Mesenchymal stem cell (in vitro differentiated cells and primary cell): ENCODE data around the gene NRP1.

ENCODE experiments used
- DNase-seq: peaks from one replicate; pipeline ENCODE4 v3.0.0-alpha.2; 2013
- H2AFZ ChIP-seq: one replicate; pipeline ENCODE4 v1.6.1; 2013; ENCODE audit warnings: low read depth, mild to moderate bottlenecking, control low read depth, inconsistent platforms, low read length, moderate library complexity
- H2AK5ac ChIP-seq: 2 replicates; pipeline ENCODE4 v1.6.1; 2013; ENCODE audit warnings: low read length, moderate library complexity, mild to moderate bottlenecking, inconsistent platforms; ENCODE audit not compliant: severe bottlenecking
- H2BK120ac ChIP-seq: one replicate; pipeline ENCODE4 v1.6.1; 2013; ENCODE audit warnings: low read depth, mild to moderate bottlenecking, inconsistent platforms, low read length, moderate library complexity
- H2BK12ac ChIP-seq, 2 experiments: one replicate each; pipeline ENCODE4 v1.6.1; 2013; ENCODE audit warnings: inconsistent platforms in 2 of 2, low read length in 2 of 2, mild to moderate bottlenecking in 2 of 2, moderate library complexity in 2 of 2, control low read depth in 1 of 2
- H2BK15ac ChIP-seq: one replicate; pipeline ENCODE4 v1.6.1; 2013; ENCODE audit warnings: mild to moderate bottlenecking, low read depth, inconsistent platforms; ENCODE audit not compliant: poor library complexity, severe bottlenecking
- H2BK5ac ChIP-seq: 2 replicates; pipeline ENCODE4 v1.6.1; 2013; ENCODE audit warnings: low read depth, mild to moderate bottlenecking, low read length, control low read depth, inconsistent platforms; ENCODE audit not compliant: poor library complexity, severe bottlenecking
- H3K14ac ChIP-seq, 2 experiments: one replicate each; pipeline ENCODE4 v1.6.1; 2013; ENCODE audit warnings: inconsistent platforms in 2 of 2, low read length in 2 of 2, control low read depth in 1 of 2, mild to moderate bottlenecking in 1 of 2, moderate library complexity in 1 of 2
- H3K18ac ChIP-seq, 2 experiments: one replicate each; pipeline ENCODE4 v1.6.1; 2013; ENCODE audit warnings: inconsistent platforms in 2 of 2, low read length in 2 of 2, control low read depth in 1 of 2, low read depth in 1 of 2, mild to moderate bottlenecking in 1 of 2
- H3K23ac ChIP-seq, 2 experiments: one replicate each; pipeline ENCODE4 v1.6.1; 2013; ENCODE audit warnings: inconsistent platforms in 2 of 2, low read length in 2 of 2, mild to moderate bottlenecking in 2 of 2, moderate library complexity in 2 of 2, control low read depth in 1 of 2
- H3K27ac ChIP-seq: 2 replicates; pipeline ENCODE4 v1.5.1; 2013; ENCODE audit warnings: mild to moderate bottlenecking, moderate library complexity, low read length, control low read depth, inconsistent platforms; ENCODE audit not compliant: poor library complexity, severe bottlenecking
- H3K27me3 ChIP-seq, 2 experiments: 2 replicates each; pipeline versions ENCODE4 v1.6.1 to v1.7.0; 2013; ENCODE audit warnings: low read length in 2 of 2, mild to moderate bottlenecking in 2 of 2, moderate library complexity in 2 of 2, control low read depth in 1 of 2, inconsistent platforms in 1 of 2; ENCODE audit not compliant: control insufficient read depth in 1 of 2, insufficient read depth in 1 of 2
- H3K36me3 ChIP-seq, 2 experiments: 2 replicates each; pipeline versions ENCODE4 v1.6.1 to v1.7.0; 2013; ENCODE audit warnings: low read length in 2 of 2, control low read depth in 1 of 2, inconsistent platforms in 1 of 2, low read depth in 1 of 2, mild to moderate bottlenecking in 1 of 2; ENCODE audit not compliant: insufficient read depth in 2 of 2, control insufficient read depth in 1 of 2
- H3K4ac ChIP-seq, 2 experiments: one replicate each; pipeline ENCODE4 v1.6.1; 2013; ENCODE audit warnings: inconsistent platforms in 2 of 2, low read length in 2 of 2, mild to moderate bottlenecking in 2 of 2, moderate library complexity in 2 of 2, control low read depth in 1 of 2, low read depth in 1 of 2
- H3K4me1 ChIP-seq: 2 replicates; pipeline ENCODE4 v1.6.1; 2013; ENCODE audit warnings: low read depth, low read length, control low read depth; ENCODE audit not compliant: control insufficient read depth, insufficient read depth
- H3K4me2 ChIP-seq: 2 replicates; pipeline ENCODE4 v1.6.1; 2013; ENCODE audit warnings: low read length, mild to moderate bottlenecking, inconsistent platforms; ENCODE audit not compliant: poor library complexity, severe bottlenecking
- H3K4me3 ChIP-seq, 2 experiments: 2 replicates each; pipeline versions ENCODE4 v1.5.1 to v1.7.0; 2013; ENCODE audit warnings: low read length in 2 of 2, mild to moderate bottlenecking in 2 of 2, control low read depth in 1 of 2, low read depth in 1 of 2; ENCODE audit not compliant: insufficient read depth in 1 of 2
- H3K79me1 ChIP-seq: replicated peaks from 2 replicates; pipeline ENCODE4 v1.6.1; 2013; ENCODE audit warnings: mild to moderate bottlenecking, control low read depth, low read length, inconsistent platforms; ENCODE audit not compliant: poor library complexity, severe bottlenecking
- H3K9ac ChIP-seq: 2 replicates; pipeline ENCODE4 v1.7.0; 2013; ENCODE audit warnings: mild to moderate bottlenecking, low read length, moderate library complexity
- H3K9me3 ChIP-seq: 2 replicates; pipeline ENCODE4 v1.7.0; 2013; ENCODE audit warnings: mild to moderate bottlenecking, low read length; ENCODE audit not compliant: control insufficient read depth
- H4K8ac ChIP-seq: one replicate; pipeline ENCODE4 v1.6.1; 2013; ENCODE audit warnings: inconsistent platforms, mild to moderate bottlenecking, low read length, moderate library complexity
- H4K91ac ChIP-seq: one replicate; pipeline ENCODE4 v1.6.1; 2013; ENCODE audit warnings: mild to moderate bottlenecking, low read length, inconsistent platforms
- WGBS: methylation state at CpG from one replicate; pipeline ENCODE4 v1.1.7; 2013; ENCODE audit warnings: mixed read lengths; 5-methylcytosine and 5-hydroxymethylcytosine counted together

NRP1 gene

DNA sequence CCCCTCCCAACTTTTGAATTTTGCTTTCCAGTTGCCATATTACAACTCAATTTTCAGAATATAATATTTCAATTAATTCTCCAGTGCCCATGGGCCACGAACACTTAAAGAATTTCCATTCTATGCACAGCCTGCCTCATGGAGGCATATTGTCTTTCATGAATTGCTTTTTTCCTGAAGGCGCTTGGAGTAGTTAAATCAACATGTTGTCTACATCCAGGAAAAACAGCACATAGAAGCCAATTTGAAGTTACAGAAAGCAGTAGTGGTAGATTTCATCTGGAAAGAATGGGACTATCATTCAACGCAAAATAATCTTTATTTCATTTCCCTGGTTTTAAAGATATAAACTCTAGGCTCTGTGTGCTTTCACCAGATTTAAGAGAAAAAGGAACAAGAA, 106.0 kb downstream of the NRP1 start:
- peaks cover 21 to 64% of the 10 kb centered on the region in 2 experiments for H3K36me3 ChIP-seq
- H3K4ac ChIP-seq = no peak overlapping the region
- H2BK5ac ChIP-seq = no peak overlapping the region
- peaks cover 12% of the 10 kb centered on the region for H3K79me1 ChIP-seq
- H3K27me3 ChIP-seq = no peaks in the 10 kb centered on the region
- no peak for DNase-seq
- H4K91ac ChIP-seq = no peak overlapping the region
- WGBS = 82% methylated on average over 1 of the region's 3 CpGs
- H2BK120ac ChIP-seq = no peak overlapping the region
- no peak overlapping the region for H3K27ac ChIP-seq
- no peak overlapping the region for H3K18ac ChIP-seq
- no peak overlapping the region for H3K4me3 ChIP-seq
- H3K4me1 ChIP-seq = peaks cover 4% of the 10 kb centered on the region
- no peak overlapping the region for H2BK15ac ChIP-seq
- H4K8ac ChIP-seq = no peak overlapping the region
- no peak overlapping the region for H3K23ac ChIP-seq
- H3K4me2 ChIP-seq = no peak overlapping the region
- no peak overlapping the region for H2AFZ ChIP-seq
- no peak overlapping the region for H2BK12ac ChIP-seq
- H3K9me3 ChIP-seq = no peaks in the 10 kb centered on the region
- H2AK5ac ChIP-seq = no peak overlapping the region
- H3K9ac ChIP-seq = peak overlapping the region; percentile 57
- no peak overlapping the region for H3K14ac ChIP-seq

DNA sequence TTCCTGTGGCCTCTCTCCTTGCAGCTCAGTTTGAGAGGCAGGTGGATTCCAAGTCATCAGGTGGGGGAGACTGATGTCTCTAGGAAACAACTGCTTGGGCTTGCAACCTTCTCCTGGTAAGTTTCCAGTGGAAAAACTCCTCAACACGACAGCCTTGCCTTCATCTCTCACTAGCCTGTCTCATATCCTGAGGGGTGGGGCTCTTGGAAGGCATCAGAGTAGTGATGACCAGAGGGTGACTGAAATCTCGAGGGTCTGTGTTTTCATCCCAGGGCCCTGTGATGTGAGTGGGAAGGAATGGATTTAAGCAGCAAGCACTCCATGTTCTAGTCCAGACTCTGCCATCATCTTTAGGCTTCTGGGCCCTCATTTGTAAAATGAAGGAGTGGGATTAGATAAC, 107.0 kb downstream of the NRP1 start:
- no peak overlapping the region for H3K4ac ChIP-seq
- no peak overlapping the region for H3K14ac ChIP-seq
- no peaks in the 10 kb centered on the region for H3K27me3 ChIP-seq
- H3K9me3 ChIP-seq = no peaks in the 10 kb centered on the region
- H2BK5ac ChIP-seq = no peak overlapping the region
- H3K9ac ChIP-seq = peak overlapping the region; percentile 57
- no peak overlapping the region for H4K91ac ChIP-seq
- H3K4me2 ChIP-seq = no peak overlapping the region
- no peak overlapping the region for H2BK12ac ChIP-seq
- H3K79me1 ChIP-seq = peaks cover 8% of the 10 kb centered on the region
- 88% methylated on average over 1 of the region's 2 CpGs for WGBS
- H2BK120ac ChIP-seq = no peak overlapping the region
- H3K23ac ChIP-seq = no peak overlapping the region
- H2AK5ac ChIP-seq = no peak overlapping the region
- no peak overlapping the region for H4K8ac ChIP-seq
- peaks cover 6% of the 10 kb centered on the region for H3K4me1 ChIP-seq
- no peak overlapping the region for H2AFZ ChIP-seq
- no peak overlapping the region for H3K27ac ChIP-seq
- no peak overlapping the region for H3K4me3 ChIP-seq
- peaks cover 30 to 65% of the 10 kb centered on the region in 2 experiments for H3K36me3 ChIP-seq
- DNase-seq = no peak
- no peak overlapping the region for H3K18ac ChIP-seq
- H2BK15ac ChIP-seq = no peak overlapping the region

DNA sequence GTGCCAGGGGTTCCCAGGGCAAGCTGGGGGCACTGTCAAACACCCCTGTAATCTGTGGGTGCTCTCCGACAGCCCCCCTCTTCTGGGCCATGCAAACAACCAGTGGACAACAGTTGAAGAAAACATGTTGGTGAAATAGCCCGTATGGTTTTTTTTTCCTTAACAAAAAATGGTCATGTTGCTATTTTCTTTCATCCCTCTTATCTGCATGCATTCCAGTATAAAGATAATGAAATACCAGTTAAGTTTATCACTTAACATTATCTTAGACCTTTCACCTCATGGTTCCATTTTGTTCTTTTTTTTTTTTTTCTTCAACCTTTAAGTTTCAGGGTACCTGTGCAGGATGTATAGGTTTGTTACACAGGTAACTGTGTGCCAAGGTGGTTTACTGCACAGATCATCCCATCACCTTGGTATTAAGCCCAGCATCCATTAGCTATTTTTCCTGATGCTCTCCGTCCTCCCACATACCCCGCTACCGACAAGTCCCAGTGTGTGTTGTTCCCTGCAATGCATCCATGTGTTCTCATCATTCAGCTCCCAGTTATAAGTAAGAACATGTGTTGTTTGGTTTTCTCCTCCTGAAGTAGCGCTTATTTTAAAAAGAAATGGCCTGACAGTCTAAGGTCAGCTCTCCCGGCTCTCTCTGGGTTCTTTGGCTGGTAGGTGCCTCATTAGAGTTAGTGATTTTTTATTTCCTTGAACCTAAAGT, 110.1 kb downstream of the NRP1 start:
- H3K18ac ChIP-seq = no peak overlapping the region
- H3K23ac ChIP-seq = no peak overlapping the region
- H2BK5ac ChIP-seq = peak overlapping the region; percentile 63
- H3K14ac ChIP-seq = no peak overlapping the region
- H2AFZ ChIP-seq = no peak overlapping the region
- peaks cover 6% of the 10 kb centered on the region for H3K4me1 ChIP-seq
- H3K9me3 ChIP-seq = no peaks in the 10 kb centered on the region
- H3K27ac ChIP-seq = peak overlapping the region; percentile 21
- peaks cover 11% of the 10 kb centered on the region for H3K79me1 ChIP-seq
- WGBS = 92% methylated on average over 4 of the region's 7 CpGs
- peak overlapping the region; percentile 31 for H2AK5ac ChIP-seq
- no peak overlapping the region for H4K91ac ChIP-seq
- no peak overlapping the region for H2BK12ac ChIP-seq
- peaks cover 40 to 86% of the 10 kb centered on the region in 2 experiments for H3K36me3 ChIP-seq
- no peak overlapping the region for H3K9ac ChIP-seq
- H3K4ac ChIP-seq = no peak overlapping the region
- no peak overlapping the region for H3K4me2 ChIP-seq
- no peak overlapping the region for H4K8ac ChIP-seq
- no peak overlapping the region for H2BK120ac ChIP-seq
- H3K4me3 ChIP-seq = no peak overlapping the region
- no peak for DNase-seq
- no peak overlapping the region for H2BK15ac ChIP-seq
- no peaks in the 10 kb centered on the region for H3K27me3 ChIP-seq

DNA sequence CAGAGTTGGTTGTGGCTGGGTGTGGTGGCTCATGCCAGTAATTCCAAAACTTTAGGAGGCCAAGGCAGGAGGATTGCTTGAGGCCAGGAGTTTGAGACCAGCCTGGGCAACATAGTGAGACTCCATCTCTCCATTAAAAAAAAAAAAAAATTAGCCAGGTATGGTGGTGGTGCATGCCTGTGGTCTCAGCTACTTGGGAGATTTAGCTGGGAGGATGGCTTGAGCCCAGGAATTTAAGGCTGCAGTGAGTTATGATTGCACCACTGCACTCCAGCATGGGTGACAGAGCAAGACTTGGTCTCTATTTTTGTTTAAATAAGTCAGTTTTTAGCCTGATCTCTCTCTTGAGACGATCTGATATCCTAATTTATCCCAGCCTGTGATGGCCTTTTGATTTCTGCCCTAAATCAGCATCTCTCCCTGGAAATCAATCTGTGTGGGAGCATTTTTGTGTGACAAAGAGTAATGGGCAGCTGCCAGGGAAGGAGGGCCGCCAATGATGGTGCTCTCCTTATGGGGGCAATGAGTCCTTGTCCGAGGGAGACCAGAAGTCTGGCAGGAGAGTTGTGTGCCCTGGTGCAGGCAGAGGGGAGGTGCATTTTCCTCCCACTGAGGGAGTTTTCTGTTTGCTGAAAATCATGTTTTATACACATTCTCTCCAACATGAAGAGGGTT, 111.0 kb downstream of the NRP1 start:
- peaks cover 40 to 89% of the 10 kb centered on the region in 2 experiments for H3K36me3 ChIP-seq
- WGBS = 97% methylated on average over 3 of the region's 3 CpGs

More for the DNA sequence above, 111.0 kb downstream of the NRP1 start:
- H3K4me2 ChIP-seq = no peak overlapping the region
- H3K4ac ChIP-seq = no peak overlapping the region
- H3K27me3 ChIP-seq = no peaks in the 10 kb centered on the region
- H3K79me1 ChIP-seq = peaks cover 11% of the 10 kb centered on the region
- H3K27ac ChIP-seq = peak overlapping the region; percentile 70
- no peak overlapping the region for H3K14ac ChIP-seq
- no peak overlapping the region for H3K23ac ChIP-seq
- no peak overlapping the region for H2BK120ac ChIP-seq
- no peak overlapping the region for H4K8ac ChIP-seq
- H2BK5ac ChIP-seq = no peak overlapping the region
- H3K9me3 ChIP-seq = no peaks in the 10 kb centered on the region
- H3K4me3 ChIP-seq = no peak overlapping the region
- no peak overlapping the region for H4K91ac ChIP-seq
- no peak for DNase-seq
- peak overlapping the region; percentile 31 for H2AK5ac ChIP-seq
- no peak overlapping the region for H2BK12ac ChIP-seq
- H3K9ac ChIP-seq = peak overlapping the region; percentile 24
- H2BK15ac ChIP-seq = no peak overlapping the region
- H2AFZ ChIP-seq = no peak overlapping the region
- peaks cover 6% of the 10 kb centered on the region for H3K4me1 ChIP-seq
- H3K18ac ChIP-seq = no peak overlapping the region
